IPS-18c (cell line): ENCODE measurements around the gene MAP1B.
"Not testable (repeated sequence)": the region's sequence is repeated elsewhere in the genome, so short reads cannot be mapped to it uniquely, and the experiment has no call there.

Source experiments
- H3K4me3 ChIP-seq: 2 replicates; pipeline ENCODE4 v1.7.0; 2013; ENCODE audit warnings: low read depth, mild to moderate bottlenecking, low read length, moderate library complexity; ENCODE audit not compliant: insufficient read depth
- H3K9me3 ChIP-seq: one replicate; pipeline ENCODE4 v1.6.1; 2013; ENCODE audit warnings: mild to moderate bottlenecking, low read length, moderate library complexity; ENCODE audit not compliant: control insufficient read depth, insufficient read depth

MAP1B gene

GRCh38 chr5:72089713-72090112 lies 17.6 kb upstream of the MAP1B start:
- H3K4me3 ChIP-seq, H3K9me3 ChIP-seq: not testable (repeated sequence)

GRCh38 chr5:72092074-72092473 lies 15.2 kb upstream of the MAP1B start:
- Histone ChIP-seq H3K4me3 (no peak overlapping the region), H3K9me3 (no peaks in the 10 kb centered on the region)

GRCh38 chr5:72093217-72093616 lies 14.1 kb upstream of the MAP1B start:
- no peak overlapping the region for H3K4me3 ChIP-seq
- no peaks in the 10 kb centered on the region for H3K9me3 ChIP-seq

GRCh38 chr5:72093824-72094223 lies 13.5 kb upstream of the MAP1B start:
- no peak overlapping the region for H3K4me3 ChIP-seq
- no peaks in the 10 kb centered on the region for H3K9me3 ChIP-seq

GRCh38 chr5:72096602-72097188 lies 10.6 kb upstream of the MAP1B start:
- no peaks in the 10 kb centered on the region for H3K9me3 ChIP-seq
- H3K4me3 ChIP-seq = no peak overlapping the region

GRCh38 chr5:72101828-72102227 lies 5.4 kb upstream of the MAP1B start:
- Histone ChIP-seq H3K9me3 (no peaks in the 10 kb centered on the region), H3K4me3 (no peak overlapping the region)

- H3K4me3 ChIP-seq = peak overlapping the region; percentile 94
- no peaks in the 10 kb centered on the region for H3K9me3 ChIP-seq
Observed at GRCh38 chr5:72106817-72107130, 501 bp upstream of the MAP1B start.

- Histone ChIP-seq H3K4me3 (peak overlapping the region; percentile 94), H3K9me3 (no peaks in the 10 kb centered on the region)
Observed at GRCh38 chr5:72107901-72108201, 576 bp downstream of the MAP1B start.

- Histone ChIP-seq H3K9me3 (no peaks in the 10 kb centered on the region), H3K4me3 (peak overlapping the region; percentile 94)
Observed at GRCh38 chr5:72108202-72109061, 1.2 kb downstream of the MAP1B start.

GRCh38 chr5:72109062-72109411 lies 1.8 kb downstream of the MAP1B start:
- Histone ChIP-seq H3K4me3 (peak overlapping the region; percentile 94), H3K9me3 (no peaks in the 10 kb centered on the region)

GRCh38 chr5:72109625-72110024 lies 2.4 kb downstream of the MAP1B start:
- H3K4me3 ChIP-seq = peak overlapping the region; percentile 36; the same call in 1 of the 2 replicates

GRCh38 chr5:72110394-72111013 lies 3.2 kb downstream of the MAP1B start:
- peaks cover 1% of the 10 kb centered on the region for H3K9me3 ChIP-seq
- no peak overlapping the region; the same call in 1 of the 2 replicates for H3K4me3 ChIP-seq

More at GRCh38 chr5:72109625-72110024, 2.4 kb downstream of the MAP1B start:
- no peaks in the 10 kb centered on the region for H3K9me3 ChIP-seq

- peaks cover 4% of the 10 kb centered on the region for H3K9me3 ChIP-seq
- no peak overlapping the region for H3K4me3 ChIP-seq
Observed at GRCh38 chr5:72112389-72112788, 5.1 kb downstream of the MAP1B start.

- Histone ChIP-seq H3K9me3 (peaks cover 4% of the 10 kb centered on the region), H3K4me3 (no peak overlapping the region)
Observed at GRCh38 chr5:72114629-72115028, 7.4 kb downstream of the MAP1B start.

- H3K9me3 ChIP-seq = peaks cover 4% of the 10 kb centered on the region
- no peak overlapping the region for H3K4me3 ChIP-seq
Observed at GRCh38 chr5:72115296-72115695, 8.0 kb downstream of the MAP1B start.

- peaks cover 4% of the 10 kb centered on the region for H3K9me3 ChIP-seq
- H3K4me3 ChIP-seq = no peak overlapping the region
Observed at GRCh38 chr5:72117307-72117706, 10.0 kb downstream of the MAP1B start.

- Histone ChIP-seq H3K9me3 (no peaks in the 10 kb centered on the region), H3K4me3 (no peak overlapping the region)
Observed at GRCh38 chr5:72121052-72121779, 13.9 kb downstream of the MAP1B start.
